ENCODE results near the gene LEKR1. TPM values are rescaled to one million over a fixed set of nuclear protein-coding genes. Genes with fewer than 3 reads are reported as not detected.
"Not testable (repeated sequence)": the region's sequence is repeated elsewhere in the genome, so short reads cannot be mapped to it uniquely, and the experiment has no call there.

LEKR1 gene
- total RNA-seq, 1 donor = 0.36 TPM

DNA sequence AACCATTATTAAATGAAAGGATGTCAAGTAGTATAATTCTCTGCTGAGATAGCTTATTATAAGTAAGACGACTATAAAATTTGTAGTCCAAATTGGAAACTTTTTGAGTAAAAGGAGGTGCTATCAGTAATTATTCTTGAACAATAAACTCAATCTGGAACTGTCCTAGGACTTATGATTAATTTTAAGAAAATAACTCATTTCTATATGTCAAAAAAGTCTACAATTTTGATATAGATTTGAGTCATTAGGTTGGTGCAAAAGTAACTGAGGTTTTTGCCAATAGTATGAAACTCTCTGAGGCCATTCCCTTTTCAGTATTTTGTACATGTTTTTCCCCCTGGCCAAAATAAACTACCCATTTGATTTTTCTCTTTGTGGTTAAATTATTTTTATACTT is 41.0 kb downstream of the LEKR1 start:
- no peak for DNase-seq (ENCODE audit: insufficient read length, low spot score, missing footprints)
- Histone ChIP-seq H4K20me1 (ENCODE audit: insufficient read depth, low read length) (no peaks in the 10 kb centered on the region), H3K36me3 (ENCODE audit: insufficient read depth, low read length) (no peaks in the 10 kb centered on the region), H3K4me2 (ENCODE audit: insufficient read depth, low read length) (no peak overlapping the region), H3K9me3 (ENCODE audit: low read depth, low read length) (no peaks in the 10 kb centered on the region), H2AFZ (ENCODE audit: low read length) (no peak overlapping the region), H3K79me2 (ENCODE audit: insufficient read depth, low read length) (no peaks in the 10 kb centered on the region), H3K27me3 (ENCODE audit: insufficient read depth, low read length) (no peaks in the 10 kb centered on the region), H3K4me1 (ENCODE audit: insufficient read depth, low read length) (no peaks in the 10 kb centered on the region), H3K4me3 (ENCODE audit: insufficient read depth, low read length) (no peak overlapping the region), H3K27ac (ENCODE audit: low read depth, low read length) (no peak overlapping the region)
- TF ChIP-seq, protein P1, sequence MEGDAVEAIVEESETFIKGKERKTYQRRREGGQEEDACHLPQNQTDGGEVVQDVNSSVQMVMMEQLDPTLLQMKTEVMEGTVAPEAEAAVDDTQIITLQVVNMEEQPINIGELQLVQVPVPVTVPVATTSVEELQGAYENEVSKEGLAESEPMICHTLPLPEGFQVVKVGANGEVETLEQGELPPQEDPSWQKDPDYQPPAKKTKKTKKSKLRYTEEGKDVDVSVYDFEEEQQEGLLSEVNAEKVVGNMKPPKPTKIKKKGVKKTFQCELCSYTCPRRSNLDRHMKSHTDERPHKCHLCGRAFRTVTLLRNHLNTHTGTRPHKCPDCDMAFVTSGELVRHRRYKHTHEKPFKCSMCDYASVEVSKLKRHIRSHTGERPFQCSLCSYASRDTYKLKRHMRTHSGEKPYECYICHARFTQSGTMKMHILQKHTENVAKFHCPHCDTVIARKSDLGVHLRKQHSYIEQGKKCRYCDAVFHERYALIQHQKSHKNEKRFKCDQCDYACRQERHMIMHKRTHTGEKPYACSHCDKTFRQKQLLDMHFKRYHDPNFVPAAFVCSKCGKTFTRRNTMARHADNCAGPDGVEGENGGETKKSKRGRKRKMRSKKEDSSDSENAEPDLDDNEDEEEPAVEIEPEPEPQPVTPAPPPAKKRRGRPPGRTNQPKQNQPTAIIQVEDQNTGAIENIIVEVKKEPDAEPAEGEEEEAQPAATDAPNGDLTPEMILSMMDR (IDR thresholded peaks at IDR 0.05; ENCODE audit: extremely low read depth, low read depth, low read length) = no peak

DNA sequence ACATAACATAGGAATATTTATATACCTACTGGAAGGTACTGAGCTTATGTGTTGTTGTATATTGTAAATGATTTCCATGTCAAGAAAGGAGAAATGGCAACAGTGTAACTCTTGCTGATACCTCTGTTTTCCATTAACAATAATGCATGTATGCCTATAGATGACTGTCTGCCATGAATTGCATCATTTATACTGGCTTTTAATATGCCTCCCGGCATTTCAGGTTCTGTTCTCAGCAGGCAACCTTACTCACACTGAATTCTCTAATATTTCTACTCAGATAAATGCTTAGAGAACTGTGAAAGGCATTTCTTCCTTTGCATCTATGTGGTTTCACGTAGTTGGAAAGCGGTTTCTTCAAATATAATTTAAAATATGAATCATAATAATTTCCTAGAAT is 41.8 kb downstream of the LEKR1 start:
- no peak overlapping the region for H2AFZ ChIP-seq (ENCODE audit: low read length)
- no peak overlapping the region for H3K4me2 ChIP-seq (ENCODE audit: insufficient read depth, low read length)
- no peaks in the 10 kb centered on the region for H3K4me1 ChIP-seq (ENCODE audit: insufficient read depth, low read length)
- no peaks in the 10 kb centered on the region for H3K9me3 ChIP-seq (ENCODE audit: low read depth, low read length)
- H3K79me2 ChIP-seq (ENCODE audit: insufficient read depth, low read length) = no peaks in the 10 kb centered on the region
- H3K27ac ChIP-seq (ENCODE audit: low read depth, low read length) = no peak overlapping the region
- TF ChIP-seq, protein P1 (IDR thresholded peaks at IDR 0.05; ENCODE audit: extremely low read depth, low read depth, low read length) = no peak
- H3K27me3 ChIP-seq (ENCODE audit: insufficient read depth, low read length) = no peaks in the 10 kb centered on the region
- DNase-seq (ENCODE audit: insufficient read length, low spot score, missing footprints) = no peak
- no peaks in the 10 kb centered on the region for H3K36me3 ChIP-seq (ENCODE audit: insufficient read depth, low read length)
- H3K4me3 ChIP-seq (ENCODE audit: insufficient read depth, low read length) = no peak overlapping the region
- no peaks in the 10 kb centered on the region for H4K20me1 ChIP-seq (ENCODE audit: insufficient read depth, low read length)

DNA sequence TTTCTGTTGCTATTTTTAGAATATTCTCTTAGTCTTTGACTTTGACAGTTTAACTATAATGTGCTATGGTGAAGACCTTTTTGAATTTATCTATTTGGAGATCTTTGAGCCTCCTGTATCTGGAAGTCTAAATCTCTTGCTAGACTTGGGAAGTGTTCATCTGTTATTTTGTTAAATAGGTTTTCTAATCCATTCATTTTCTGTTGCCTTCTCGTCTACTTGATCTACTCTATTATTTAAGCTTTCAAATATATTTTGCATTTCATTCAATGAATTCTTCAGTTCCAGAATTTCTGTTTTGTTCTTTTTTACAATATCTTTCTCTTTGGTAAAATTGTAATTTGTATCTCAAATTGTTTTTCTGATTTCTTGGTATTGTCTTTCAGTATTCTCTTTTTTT is 47.8 kb downstream of the LEKR1 start:
- H3K36me3 ChIP-seq (ENCODE audit: insufficient read depth, low read length) = no peaks in the 10 kb centered on the region
- no peaks in the 10 kb centered on the region for H4K20me1 ChIP-seq (ENCODE audit: insufficient read depth, low read length)
- no peak overlapping the region for H3K27ac ChIP-seq (ENCODE audit: low read depth, low read length)
- H3K4me3 ChIP-seq (ENCODE audit: insufficient read depth, low read length) = no peak overlapping the region
- DNase-seq (ENCODE audit: insufficient read length, low spot score, missing footprints) = no peak
- no peaks in the 10 kb centered on the region for H3K79me2 ChIP-seq (ENCODE audit: insufficient read depth, low read length)
- H3K4me1 ChIP-seq (ENCODE audit: insufficient read depth, low read length) = no peaks in the 10 kb centered on the region
- TF ChIP-seq, protein P1 (IDR thresholded peaks at IDR 0.05; ENCODE audit: extremely low read depth, low read depth, low read length) = no peak
- no peak overlapping the region for H2AFZ ChIP-seq (ENCODE audit: low read length)
- no peaks in the 10 kb centered on the region for H3K27me3 ChIP-seq (ENCODE audit: insufficient read depth, low read length)
- H3K9me3 ChIP-seq (ENCODE audit: low read depth, low read length) = no peaks in the 10 kb centered on the region
- no peak overlapping the region for H3K4me2 ChIP-seq (ENCODE audit: insufficient read depth, low read length)

DNA sequence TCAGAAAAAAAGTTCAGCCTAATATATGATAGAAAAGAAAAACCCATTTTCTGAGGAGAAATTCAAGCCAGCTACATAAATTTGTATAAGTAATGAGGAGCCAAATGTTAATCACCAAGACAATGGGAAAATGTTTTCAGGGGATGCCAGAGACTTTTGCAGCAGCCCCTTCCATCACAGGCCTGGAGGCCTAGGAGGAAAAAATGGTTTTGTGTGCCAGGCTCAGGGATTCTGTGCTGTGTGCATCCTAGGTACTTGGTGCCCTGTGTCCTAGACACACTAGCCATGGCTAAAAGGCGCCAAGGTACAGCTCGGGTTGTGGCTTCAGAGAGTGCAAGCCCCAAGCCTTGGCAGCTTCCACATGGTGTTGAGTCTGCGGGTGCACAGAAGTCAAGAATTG is 53.3 kb downstream of the LEKR1 start:
- not testable (repeated sequence) for H3K9me3 ChIP-seq (ENCODE audit: low read depth, low read length); H3K79me2 ChIP-seq (ENCODE audit: insufficient read depth, low read length)

More for the DNA sequence above, 53.3 kb downstream of the LEKR1 start:
- not testable (repeated sequence) for H2AFZ ChIP-seq (ENCODE audit: low read length); H4K20me1 ChIP-seq (ENCODE audit: insufficient read depth, low read length); DNase-seq (ENCODE audit: insufficient read length, low spot score, missing footprints); H3K27me3 ChIP-seq (ENCODE audit: insufficient read depth, low read length); H3K4me2 ChIP-seq (ENCODE audit: insufficient read depth, low read length); H3K4me1 ChIP-seq (ENCODE audit: insufficient read depth, low read length); H3K4me3 ChIP-seq (ENCODE audit: insufficient read depth, low read length); H3K27ac ChIP-seq (ENCODE audit: low read depth, low read length); H3K36me3 ChIP-seq (ENCODE audit: insufficient read depth, low read length)
